ENCODE results near the gene INTS7. TPM values are rescaled to one million over a fixed set of nuclear protein-coding genes. Genes with fewer than 3 reads are reported as not detected.
"Not testable (repeated sequence)": the region's sequence is repeated elsewhere in the genome, so short reads cannot be mapped to it uniquely, and the experiment has no call there.

Gene INTS7
- total RNA-seq, 1 experiment from 2014 or later, result 43.1 TPM

GRCh38 chr1:211939876-211940468 lies 95.4 kb downstream of the INTS7 start:
- no peaks in the 10 kb centered on the region for H3K4me1 ChIP-seq
- H3K27ac ChIP-seq, result no peak overlapping the region
- H3K36me3 ChIP-seq, result peaks cover 17% of the 10 kb centered on the region
- H3K27me3 ChIP-seq, result no peaks in the 10 kb centered on the region
- H3K9me3 ChIP-seq (replicated peaks), result no peaks in the 10 kb centered on the region
- H3K4me3 ChIP-seq, result no peak overlapping the region
- DNase-seq, result no peak

GRCh38 chr1:211938561-211938997 lies 96.8 kb downstream of the INTS7 start:
- peaks cover under 1% of the 10 kb centered on the region; the same call in 1 of the 2 replicates for H3K4me1 ChIP-seq
- no peak overlapping the region for H3K27ac ChIP-seq
- H3K9me3 ChIP-seq (replicated peaks), result no peaks in the 10 kb centered on the region
- H3K4me3 ChIP-seq, result no peak overlapping the region
- no peak for DNase-seq
- peaks cover 15% of the 10 kb centered on the region for H3K36me3 ChIP-seq
- no peaks in the 10 kb centered on the region for H3K27me3 ChIP-seq

DNA sequence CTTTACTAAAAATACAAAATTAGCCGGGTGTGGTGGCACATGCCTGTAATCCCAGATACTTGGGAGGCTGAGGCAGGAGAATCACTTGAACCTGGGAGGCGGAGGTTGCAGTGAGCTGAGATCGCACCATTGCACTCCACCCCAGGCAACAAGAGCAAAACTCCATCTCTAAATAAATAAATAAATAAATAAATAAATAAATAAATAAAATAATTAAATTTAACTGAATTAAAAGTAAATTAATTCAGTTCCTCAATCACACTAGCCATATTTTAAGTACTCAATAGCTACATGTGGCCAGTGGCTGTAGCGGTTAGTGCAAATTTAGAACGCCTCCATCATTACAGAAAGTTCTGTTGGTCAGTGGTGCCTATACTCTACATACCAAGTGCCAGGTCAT lies 97.9 kb downstream of the INTS7 start:
- not testable (repeated sequence) for H3K27ac ChIP-seq; H3K27me3 ChIP-seq; H3K9me3 ChIP-seq (replicated peaks); H3K4me3 ChIP-seq; DNase-seq
- H3K36me3 ChIP-seq, result peaks cover 13% of the 10 kb centered on the region
- peaks cover 12% of the 10 kb centered on the region for H3K4me1 ChIP-seq

DNA sequence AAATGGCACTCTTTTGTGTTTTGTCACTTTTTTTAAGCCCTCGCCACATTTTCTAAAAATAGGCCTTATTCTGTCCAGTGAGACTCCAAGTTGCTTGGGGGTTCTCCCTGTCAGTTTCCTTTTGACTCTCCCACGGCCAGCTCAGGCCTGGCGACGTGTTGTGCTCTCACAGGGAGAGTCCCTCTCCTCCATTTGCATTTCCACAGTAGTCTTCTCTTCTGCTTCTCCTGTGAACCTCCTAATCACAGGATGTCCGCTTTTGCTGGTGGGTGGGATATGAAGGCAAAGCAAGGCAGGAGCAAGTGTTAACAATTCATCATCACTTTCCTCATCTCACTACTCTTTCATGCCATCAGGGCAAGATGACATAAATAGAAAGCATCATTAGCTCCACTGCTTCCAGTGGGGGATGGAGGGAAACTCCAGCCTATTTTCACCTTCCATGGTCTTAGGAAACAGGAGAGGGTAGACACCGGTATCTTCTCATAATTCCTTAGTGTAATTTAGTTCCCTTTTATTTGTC lies 99.8 kb downstream of the INTS7 start:
- Histone ChIP-seq H3K27ac (no peak overlapping the region), H3K4me3 (no peak overlapping the region), H3K9me3 (replicated peaks) (no peaks in the 10 kb centered on the region), H3K4me1 (peaks cover 18% of the 10 kb centered on the region), H3K36me3 (no peaks in the 10 kb centered on the region), H3K27me3 (no peaks in the 10 kb centered on the region)
- DNase-seq, result no peak

DNA sequence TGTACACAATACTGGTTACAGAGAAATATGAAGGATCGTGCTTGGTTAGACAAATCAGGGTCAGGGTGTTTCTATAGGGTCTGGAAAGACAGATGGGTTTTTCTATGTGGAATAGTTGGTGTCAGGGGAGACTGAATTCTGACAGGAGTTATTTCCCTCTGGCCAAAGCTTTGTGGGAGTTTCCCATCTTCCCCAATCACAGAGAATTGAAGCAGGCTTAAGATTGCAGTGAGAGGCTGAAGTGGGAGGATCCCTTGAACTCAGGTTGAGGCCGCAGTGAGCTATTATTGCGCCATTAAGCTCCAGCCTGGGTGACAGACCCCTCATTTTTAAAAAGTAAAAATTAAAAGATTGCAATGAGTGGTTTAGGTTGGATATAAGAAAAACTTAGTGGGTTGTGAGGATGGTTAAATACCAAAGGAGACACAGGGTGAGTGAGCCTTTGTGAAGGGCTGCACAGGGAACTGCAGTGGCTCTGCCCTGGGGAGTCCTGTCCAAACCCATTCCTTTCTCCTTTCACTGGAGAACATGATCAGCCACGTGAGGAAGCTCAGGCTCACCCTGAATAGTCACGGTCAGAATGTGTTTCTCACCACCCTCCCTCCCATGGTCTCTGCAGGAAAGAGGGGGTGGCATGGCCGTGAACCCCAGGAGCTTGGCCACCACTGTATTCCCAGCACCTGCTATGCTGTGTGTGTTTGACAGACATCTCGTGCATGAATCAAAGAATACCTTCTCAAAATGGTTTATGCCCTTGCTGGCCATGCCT lies 101.2 kb downstream of the INTS7 start:
- Histone ChIP-seq H3K4me1 (peaks cover 24% of the 10 kb centered on the region), H3K4me3 (no peak overlapping the region), H3K27me3 (no peaks in the 10 kb centered on the region), H3K27ac (no peak overlapping the region), H3K36me3 (no peaks in the 10 kb centered on the region), H3K9me3 (replicated peaks) (no peaks in the 10 kb centered on the region)
- DNase-seq, result no peak

DNA sequence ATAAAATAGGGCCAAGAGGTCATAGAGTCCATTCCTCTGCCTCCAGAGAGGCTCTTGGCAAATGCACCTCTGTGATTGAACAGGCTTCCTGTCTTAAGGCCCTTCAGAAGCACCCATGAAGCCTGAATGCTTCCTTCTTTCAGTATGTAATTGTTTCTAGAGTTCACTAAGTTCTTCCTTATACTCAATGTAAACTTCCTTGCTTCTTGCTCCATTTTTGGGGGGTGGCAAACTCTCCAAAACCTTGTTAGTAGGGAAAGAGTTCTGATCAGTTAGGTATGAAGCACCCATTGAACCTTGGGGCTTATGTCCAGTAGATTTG lies 102.5 kb downstream of the INTS7 start:
- no peaks in the 10 kb centered on the region for H3K9me3 ChIP-seq (replicated peaks)
- no peaks in the 10 kb centered on the region for H3K27me3 ChIP-seq
- peaks cover 30% of the 10 kb centered on the region for H3K4me1 ChIP-seq
- no peak for DNase-seq
- H3K4me3 ChIP-seq, result no peak overlapping the region
- H3K27ac ChIP-seq, result peak overlapping the region; percentile 25; the same call in 1 of the 2 replicates
- H3K36me3 ChIP-seq, result no peaks in the 10 kb centered on the region

DNA sequence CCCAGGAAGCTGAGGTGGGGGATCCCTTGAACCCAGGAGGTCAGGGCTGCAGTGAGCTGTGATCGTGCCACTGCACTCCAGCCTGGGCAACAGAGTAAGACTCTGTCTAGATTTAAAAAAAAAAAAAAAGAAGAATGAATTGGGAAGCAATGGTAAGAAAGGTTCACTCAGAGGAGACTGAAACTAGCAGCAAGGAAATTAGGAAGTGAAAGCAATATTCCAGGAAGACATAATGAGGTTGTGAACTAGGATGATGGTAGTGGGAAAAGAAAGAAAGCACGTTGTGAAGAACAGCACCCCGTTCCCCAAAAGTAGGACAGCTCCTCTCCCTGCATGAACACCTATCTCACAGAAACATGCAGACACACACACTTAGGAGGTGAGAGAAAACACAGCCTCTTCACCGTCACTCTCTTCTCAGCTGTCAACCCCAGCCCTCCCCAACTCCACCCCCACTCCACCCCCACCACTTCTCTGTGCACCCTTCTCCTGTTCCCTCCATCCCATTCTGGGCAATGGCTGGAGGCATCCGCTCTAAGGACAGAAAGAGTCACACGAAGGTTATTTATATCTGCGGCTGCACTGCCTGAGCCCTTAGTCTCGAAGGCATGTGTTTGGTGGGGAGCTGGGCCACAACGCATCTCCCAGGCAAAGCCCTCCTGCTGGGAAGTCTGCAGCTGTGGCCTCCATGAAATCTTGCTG lies 103.0 kb downstream of the INTS7 start:
- Histone ChIP-seq H3K4me3 (0 out of 2 replicates have a peak overlapping the region, but pooled peaks have one; percentile 5), H3K36me3 (no peaks in the 10 kb centered on the region), H3K4me1 (peaks cover 30% of the 10 kb centered on the region), H3K27me3 (no peaks in the 10 kb centered on the region), H3K27ac (peak overlapping the region; percentile 25; the same call in 1 of the 2 replicates), H3K9me3 (replicated peaks) (no peaks in the 10 kb centered on the region)
- DNase-seq, result peak; percentile 91 to 94

DNA sequence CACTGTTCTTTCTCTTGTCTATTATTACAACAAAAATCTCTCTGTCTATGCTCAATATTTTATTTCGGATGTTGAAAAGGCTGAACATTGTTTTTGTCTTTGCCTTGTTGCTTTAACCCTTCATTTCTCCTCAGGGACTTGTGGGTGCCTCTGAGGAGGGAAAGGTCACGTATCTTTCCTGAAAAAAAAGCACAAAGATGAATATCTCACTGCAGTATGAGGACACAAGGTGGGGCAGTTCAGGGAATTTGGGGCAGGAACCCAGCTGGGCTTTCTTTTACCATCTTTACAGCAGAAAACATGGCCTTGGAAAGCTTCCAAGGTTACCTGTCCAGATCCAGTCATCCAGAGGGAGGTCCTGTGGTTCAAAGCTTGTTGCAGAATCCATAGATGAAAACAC lies 105.7 kb downstream of the INTS7 start:
- H3K36me3 ChIP-seq, result no peaks in the 10 kb centered on the region
- H3K27ac ChIP-seq, result no peak overlapping the region
- peaks cover 33% of the 10 kb centered on the region for H3K4me1 ChIP-seq
- no peak for DNase-seq
- no peak overlapping the region for H3K4me3 ChIP-seq
- no peaks in the 10 kb centered on the region for H3K9me3 ChIP-seq (replicated peaks)
- H3K27me3 ChIP-seq, result no peaks in the 10 kb centered on the region

DNA sequence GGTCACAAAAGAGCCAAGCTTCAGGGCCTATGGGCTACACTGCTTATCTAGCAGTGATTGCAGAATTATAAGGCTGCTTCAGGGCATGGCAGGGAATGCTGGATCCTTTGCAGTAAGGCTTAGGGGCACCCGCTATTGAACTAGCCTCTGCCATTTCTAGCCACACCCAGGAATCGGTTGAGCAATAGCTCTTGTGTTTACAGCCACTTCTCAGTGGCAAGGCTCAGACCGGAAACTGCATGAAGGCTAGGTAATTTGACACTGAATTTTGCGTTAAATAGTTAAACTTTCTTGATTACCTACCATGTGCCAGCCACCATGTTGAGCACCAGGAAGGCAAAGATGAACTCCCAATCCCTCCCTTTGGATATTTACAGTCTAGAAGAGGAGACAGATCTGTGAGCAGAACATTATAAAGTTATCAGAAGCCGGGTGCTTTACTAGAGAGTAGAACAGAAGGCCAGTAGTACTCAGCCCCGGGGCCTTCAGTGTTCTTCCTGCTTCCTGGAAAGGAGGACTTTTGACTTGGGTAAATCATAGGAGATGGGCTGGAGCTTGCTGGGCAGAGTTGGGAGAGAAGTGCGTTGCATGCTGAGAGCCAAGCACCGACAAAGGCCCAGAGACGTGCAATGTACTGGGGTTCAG lies 106.2 kb downstream of the INTS7 start:
- Histone ChIP-seq H3K9me3 (replicated peaks) (no peaks in the 10 kb centered on the region), H3K27me3 (no peaks in the 10 kb centered on the region), H3K4me1 (peaks cover 34% of the 10 kb centered on the region), H3K4me3 (no peak overlapping the region), H3K36me3 (no peaks in the 10 kb centered on the region), H3K27ac (no peak overlapping the region)
- peak; percentile 28 to 56 for DNase-seq

DNA sequence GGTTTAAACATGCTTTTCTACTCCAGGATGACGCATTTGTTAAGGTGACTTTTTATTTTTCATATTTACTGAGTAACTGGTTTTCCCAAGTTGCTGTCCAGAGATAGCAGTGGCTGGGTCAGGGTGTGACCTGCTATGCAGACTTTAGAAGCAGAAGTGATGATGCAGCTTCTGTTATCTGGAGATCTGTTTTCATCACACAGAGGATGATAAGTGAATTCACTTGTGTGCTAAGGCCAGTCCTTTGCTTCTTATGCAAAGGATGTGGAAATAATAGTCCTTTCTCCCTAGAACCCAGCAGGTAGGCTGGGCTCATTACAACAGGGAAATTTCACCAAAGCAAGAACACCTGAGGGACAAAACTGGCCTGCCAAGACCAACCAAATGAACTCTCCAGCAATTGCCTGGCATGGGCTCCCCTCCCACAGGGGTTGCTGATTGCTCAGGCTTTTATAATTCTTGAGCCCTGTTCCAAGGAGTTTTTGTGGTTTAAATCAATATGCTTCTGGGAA lies 107.0 kb downstream of the INTS7 start:
- Histone ChIP-seq H3K27me3 (no peaks in the 10 kb centered on the region), H3K4me3 (no peak overlapping the region), H3K27ac (no peak overlapping the region), H3K4me1 (peaks cover 31% of the 10 kb centered on the region), H3K9me3 (replicated peaks) (no peaks in the 10 kb centered on the region), H3K36me3 (no peaks in the 10 kb centered on the region)
- DNase-seq, result no peak

DNA sequence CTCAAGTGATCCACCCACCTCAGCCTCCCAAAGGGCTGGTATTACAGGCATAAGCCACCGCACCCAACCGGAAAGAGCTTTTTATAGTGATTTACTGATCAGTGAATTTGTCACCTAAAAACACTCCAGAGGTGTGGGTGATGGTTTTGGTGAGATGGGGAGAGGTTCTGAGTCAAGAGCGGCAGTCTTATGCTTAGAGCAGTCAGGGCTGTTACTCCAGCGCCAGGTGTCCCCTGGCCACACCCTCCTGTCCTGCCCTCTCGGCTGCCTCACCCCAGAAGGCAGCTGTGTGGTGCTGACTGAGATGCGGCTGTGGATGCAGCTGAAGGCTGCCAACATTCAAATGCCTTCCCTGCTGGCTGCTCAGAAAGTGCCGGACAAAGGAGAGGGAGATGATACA lies 110.3 kb downstream of the INTS7 start:
- no peaks in the 10 kb centered on the region for H3K36me3 ChIP-seq
- H3K4me3 ChIP-seq, result no peak overlapping the region
- H3K4me1 ChIP-seq, result peaks cover 16% of the 10 kb centered on the region
- no peaks in the 10 kb centered on the region for H3K9me3 ChIP-seq (replicated peaks)
- DNase-seq, result peak; percentile 85 to 88
- no peak overlapping the region for H3K27ac ChIP-seq
- no peaks in the 10 kb centered on the region for H3K27me3 ChIP-seq

DNA sequence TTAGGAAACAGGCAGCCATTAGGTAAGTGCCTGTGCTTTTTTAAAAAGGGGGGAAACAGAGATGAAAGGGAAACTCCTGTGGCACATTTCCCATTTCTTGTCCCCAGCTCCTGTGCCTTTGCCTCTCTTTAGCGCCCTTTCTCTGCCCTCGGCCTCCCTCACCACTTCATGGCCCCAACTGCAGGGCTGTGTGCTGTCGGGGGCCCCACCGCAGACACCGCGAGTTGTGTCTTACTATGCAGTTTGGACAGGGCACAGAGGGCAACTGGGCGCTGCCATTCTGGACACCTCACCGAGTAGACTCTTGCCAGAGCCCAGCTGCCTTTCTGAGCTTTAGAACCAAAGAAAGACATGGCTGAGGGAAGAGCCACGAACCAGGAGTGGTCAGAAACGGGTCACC lies 111.1 kb downstream of the INTS7 start:
- H3K27me3 ChIP-seq, result no peaks in the 10 kb centered on the region
- no peak for DNase-seq

DNA sequence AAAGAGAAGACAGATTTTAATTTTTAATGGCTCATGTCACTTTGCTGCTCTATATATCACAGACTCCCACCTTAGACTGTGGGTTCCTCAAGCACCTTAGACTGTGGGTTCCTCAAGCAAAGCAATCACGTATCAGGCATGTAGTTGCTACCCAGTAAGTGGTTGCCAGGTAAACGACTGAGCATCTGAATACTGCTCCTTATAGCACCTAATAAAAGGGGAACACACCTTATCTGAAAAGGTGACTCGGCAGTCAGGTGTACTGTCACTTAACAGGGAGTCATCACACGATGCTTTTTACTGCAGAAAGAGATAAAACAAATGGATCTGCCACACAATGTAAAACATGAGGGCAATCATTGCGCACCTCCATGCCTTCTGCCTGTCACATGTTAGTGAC lies 112.3 kb downstream of the INTS7 start:
- H3K9me3 ChIP-seq (replicated peaks), result no peaks in the 10 kb centered on the region
- H3K27ac ChIP-seq, result no peak overlapping the region
- no peaks in the 10 kb centered on the region for H3K36me3 ChIP-seq
- H3K4me3 ChIP-seq, result no peak overlapping the region
- no peaks in the 10 kb centered on the region for H3K27me3 ChIP-seq
- peaks cover 4% of the 10 kb centered on the region for H3K4me1 ChIP-seq
- no peak for DNase-seq

More for the DNA sequence above, 111.1 kb downstream of the INTS7 start:
- Histone ChIP-seq H3K36me3 (no peaks in the 10 kb centered on the region), H3K4me1 (peaks cover 11% of the 10 kb centered on the region), H3K4me3 (no peak overlapping the region), H3K27ac (no peak overlapping the region), H3K9me3 (replicated peaks) (no peaks in the 10 kb centered on the region)

- Histone ChIP-seq H3K4me1 (peaks cover 4% of the 10 kb centered on the region), H3K36me3 (no peaks in the 10 kb centered on the region), H3K4me3 (no peak overlapping the region), H3K9me3 (replicated peaks) (0 out of 2 replicates have a peak, but pooled peaks cover 3% of the 10 kb centered on the region), H3K27me3 (no peaks in the 10 kb centered on the region), H3K27ac (no peak overlapping the region)
- no peak for DNase-seq
These were observed 113.7 kb downstream of the INTS7 start for GRCh38 chr1:211921579-211922095.

Data from SJCRH30 (cell line).